ENCODE data around the gene AP4S1.
"Not testable (repeated sequence)": the region's sequence is repeated elsewhere in the genome, so short reads cannot be mapped to it uniquely, and the experiment has no call there.

The AP4S1 gene

GRCh38 chr14:31045501-31046080 is 20.1 kb downstream of the AP4S1 start:
- DNase-seq, result no peak

GRCh38 chr14:31047503-31047902 is 22.1 kb downstream of the AP4S1 start:
- no peak for DNase-seq

GRCh38 chr14:31051023-31051422 is 25.6 kb downstream of the AP4S1 start:
- no peak for DNase-seq

GRCh38 chr14:31051511-31051910 is 26.1 kb downstream of the AP4S1 start:
- DNase-seq, result no peak

GRCh38 chr14:31052905-31053586 is 27.6 kb downstream of the AP4S1 start:
- not testable (repeated sequence) for DNase-seq

- no peak for DNase-seq
These were observed 31.6 kb downstream of the AP4S1 start for GRCh38 chr14:31057035-31057434.

GRCh38 chr14:31057701-31058364 is 32.4 kb downstream of the AP4S1 start:
- no peak for DNase-seq

GRCh38 chr14:31059152-31059924 is 33.9 kb downstream of the AP4S1 start:
- no peak for DNase-seq

GRCh38 chr14:31060253-31060875 is 34.9 kb downstream of the AP4S1 start:
- DNase-seq, result no peak

- not testable (repeated sequence) for DNase-seq
These were observed 37.5 kb downstream of the AP4S1 start for GRCh38 chr14:31062908-31063307.

- DNase-seq, result no peak
These were observed 42.8 kb downstream of the AP4S1 start for GRCh38 chr14:31068235-31068634.

GRCh38 chr14:31069343-31069742 is 43.9 kb downstream of the AP4S1 start:
- DNase-seq, result no peak

GRCh38 chr14:31070431-31070830 is 45.0 kb downstream of the AP4S1 start:
- no peak for DNase-seq

- no peak for DNase-seq
These were observed 45.7 kb downstream of the AP4S1 start for GRCh38 chr14:31071151-31071550.

- no peak for DNase-seq
These were observed 49.7 kb downstream of the AP4S1 start for GRCh38 chr14:31075144-31075543.

- no peak for DNase-seq
These were observed 53.3 kb downstream of the AP4S1 start for GRCh38 chr14:31078766-31079165.

GRCh38 chr14:31080056-31080455 is 54.6 kb downstream of the AP4S1 start:
- no peak for DNase-seq

- no peak for DNase-seq
These were observed 55.0 kb downstream of the AP4S1 start for GRCh38 chr14:31080484-31080883.

- no peak for DNase-seq
These were observed 58.3 kb downstream of the AP4S1 start for GRCh38 chr14:31083781-31084180.

- DNase-seq, result no peak
These were observed 58.9 kb downstream of the AP4S1 start for GRCh38 chr14:31084385-31084784.

- DNase-seq, result no peak
These were observed 59.6 kb downstream of the AP4S1 start for GRCh38 chr14:31085027-31085426.

- DNase-seq, result not testable (repeated sequence)
These were observed 61.0 kb downstream of the AP4S1 start for GRCh38 chr14:31086466-31086865.

Measured in CD4-positive, alpha-beta T cell treated with Interleukin-10 for 1 hour (primary cell).